Heart left ventricle (tissue), 13 donors: Measurements from ENCODE around the gene RABEP1.

ENCODE experiments used
- CTCF ChIP-seq, 12 donors: fragments of 200-600 bp; sonication (generic) in 4 of 12; IDR thresholded peaks; one replicate each; pipeline versions ENCODE4 v1.5.0 to v1.8.0; 2018 to 2022; ENCODE audit warnings: antibody characterized with exemption in 12 of 12, mild to moderate bottlenecking in 5 of 12
- POLR2A ChIP-seq, 2 donors: fragments of 450-650 bp; IDR thresholded peaks; one replicate each; pipeline ENCODE4 v1.6.1; 2017; ENCODE audit warnings: antibody characterized with exemption in 2 of 2, mild to moderate bottlenecking in 2 of 2, moderate library complexity in 2 of 2
- donor health status: ischemic (EF 13 %, LVEDD 7.1; RV severe dilation, severe dysfunction).
- donor health status: DM: no; HTN: yes; CAD: no.
- donor health status: DM: no; HTN: no; CAD: no.
- donor health status: ischemic (EF 25% LVEDD 6.9; RV normal size, moderate dysfunction).
- donor health status: ischemic (EF 25% LVEDD 5.7; RV mildly dilated, moderate dysfunction).
- donor health status: ischemic (EF 35%, LVEDD 5.7; RV mildly dilated, moderate dysfunction).
- donor health status: nonischemic (EF 11% LVEDD 7.7; RV severe dilation, severe dysfunction).
- donor health status: DM: yes; HTN: yes; CAD: no.
- donor health status: PGD.
- donor health status: ischemic (EF 29% LVEDD 5.4; RV normal size, mild dysfunction).
- donor health status: nonischemic (EF 23%, LVEDD 6.1; RV moderate dilation, normal function).

DNA sequence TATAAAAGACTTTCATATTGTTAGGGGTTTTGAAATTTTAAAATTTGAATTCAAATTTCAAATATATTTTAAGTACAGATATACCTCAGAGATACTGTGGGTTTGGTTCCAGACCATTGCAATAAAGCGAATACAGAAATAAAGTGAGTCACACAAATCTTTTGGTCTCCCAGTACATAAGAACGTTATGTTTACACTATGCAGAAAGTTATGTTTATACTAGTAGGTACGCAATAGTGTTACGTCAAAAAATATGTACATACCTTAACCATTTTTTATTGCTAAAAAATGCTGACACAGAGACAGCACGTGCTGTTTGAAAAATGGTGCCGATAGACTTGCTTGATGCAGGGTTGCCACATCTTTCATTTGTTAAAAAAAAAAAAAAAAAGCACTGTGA lies 117.7 kb downstream of the RABEP1 start:
- TF ChIP-seq CTCF (IDR thresholded peaks at IDR 0.05) (no peak), POLR2A (IDR thresholded peaks at IDR 0.05) (no peak)
